Kidney (tissue), 14 donors: ENCODE results near the gene BTG1. TPM values are rescaled to one million over a fixed set of nuclear protein-coding genes. Genes with fewer than 3 reads are reported as not detected.

Source experiments
- DNase-seq, 5 donors: peaks; one replicate each; pipeline ENCODE4 v3.0.0-alpha.2; 2013 to 2020
- FAIRE-seq: peaks from 2 replicates; lab custom pipeline; 2012; peaks lifted over from hg19 to GRCh38; lab: Jason Lieb, UNC
- H3K27ac ChIP-seq, 2 donors: one replicate each; pipeline ENCODE4 v1.7.0; 2013; ENCODE audit warnings: low read depth in 2 of 2, low read length in 2 of 2, inconsistent platforms in 1 of 2
- H3K27me3 ChIP-seq: one replicate; pipeline ENCODE4 v1.7.1; 2013; ENCODE audit warnings: low read length, inconsistent platforms; ENCODE audit not compliant: control insufficient read depth, insufficient read depth
- H3K36me3 ChIP-seq, 3 donors: one replicate each; pipeline versions ENCODE4 v1.7.0 to v1.7.1; 2013; ENCODE audit warnings: low read length in 3 of 3, control low read depth in 1 of 3, inconsistent platforms in 1 of 3; ENCODE audit not compliant: insufficient read depth in 3 of 3, control insufficient read depth in 2 of 3
- H3K4me1 ChIP-seq, 3 donors: one replicate each; pipeline versions ENCODE4 v1.7.0 to v1.7.1; 2013; ENCODE audit warnings: low read length in 3 of 3, inconsistent platforms in 1 of 3, low read depth in 1 of 3; ENCODE audit not compliant: control insufficient read depth in 2 of 3, insufficient read depth in 2 of 3
- H3K4me3 ChIP-seq, 3 donors: one replicate each; pipeline versions ENCODE4 v1.7.0 to v1.8.1; 2013; ENCODE audit warnings: low read length in 3 of 3, control low read depth in 1 of 3, inconsistent platforms in 1 of 3
- H3K9ac ChIP-seq, 3 donors: one replicate each; pipeline versions ENCODE4 v1.7.0 to v1.7.1; 2013; ENCODE audit warnings: low read length in 3 of 3, control low read depth in 1 of 3, inconsistent platforms in 1 of 3
- H3K9me3 ChIP-seq, 3 donors: one replicate each; pipeline versions ENCODE4 v1.7.0 to v1.7.1; 2013; ENCODE audit warnings: low read length in 3 of 3, control low read depth in 1 of 3, inconsistent platforms in 1 of 3; ENCODE audit not compliant: control insufficient read depth in 2 of 3, insufficient read depth in 1 of 3
- CTCF ChIP-seq: IDR thresholded peaks from 3 replicates; pipeline ENCODE4 v1.5.1; 2012; ENCODE audit warnings: mild to moderate bottlenecking, moderate library complexity, borderline replicate concordance; ENCODE audit not compliant: insufficient read depth; ENCODE audit errors: extremely low read depth
- intact Hi-C: fragments of 100-400 bp; cut with DNase I; formaldehyde crosslinking; loops from one replicate; pipeline ENCODE4 v1.11.1; 2022
- polyA plus RNA-seq: library from polyadenylated mRNA; stranded (reverse); fragments of 350-450 nt; fragmentation: Illumina TruSeq; extraction: RNeasy Lipid Tissue Mini Kit (QIAGEN cat#74804); gene quantifications from one replicate; pipeline ENCODE4 v1.2.3, GENCODE V29; 2014; ENCODE audit warnings: low read depth, low replicate concordance; ENCODE audit not compliant: insufficient read depth
- total RNA-seq: library from RNA; stranded (reverse); fragmentation: NEBNext Ultra II Directional; extraction: Animal tissue kit (Norgen Biotek cat#: 25700); gene quantifications from one replicate; pipeline ENCODE4 v1.2.1, GENCODE V29; 2021
- donor health status: control.
- donor health status: control.
- donor health status: control.
- donor health status: control.
- donor health status: control.
- donor health status: DM: yes; HTN: yes; CAD: no.
- donor health status: Normal renal cell carcinoma (clear cell type).

BTG1 gene
- total and polyA plus RNA-seq, 2 donors from 2014 or later: 59.9 to 173 TPM

DNA sequence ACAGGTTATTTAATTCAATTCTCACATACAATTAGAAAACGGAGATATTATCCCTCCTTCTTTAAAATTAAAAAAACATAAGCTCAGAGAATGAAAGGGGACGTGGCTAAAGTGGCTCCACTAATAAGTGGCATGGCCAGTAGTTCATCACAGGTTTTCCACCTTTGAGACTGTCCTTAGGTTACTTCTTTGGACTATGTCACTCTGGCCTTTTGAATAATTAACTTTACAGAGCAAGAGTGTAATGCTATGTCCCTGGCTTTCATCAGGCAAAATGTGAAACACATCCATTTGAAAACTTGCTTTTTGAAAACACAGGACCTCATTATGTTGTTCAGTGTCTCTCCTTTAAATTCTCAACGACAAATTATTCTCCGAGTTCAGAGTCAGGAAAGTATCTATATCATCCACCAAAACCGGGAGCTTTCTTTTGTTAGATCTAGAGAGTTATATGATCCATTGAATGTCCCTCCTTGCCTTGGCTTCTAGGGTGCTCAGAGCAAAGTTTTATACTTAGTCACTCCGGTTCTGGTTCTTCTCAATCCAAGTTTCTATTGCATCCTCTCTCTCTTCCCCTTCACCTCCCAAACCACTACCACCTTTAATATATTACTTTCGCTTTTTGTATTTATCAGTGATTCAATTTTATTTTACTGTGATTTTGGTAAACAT lies 43.0 kb upstream of the BTG1 start:
- Histone ChIP-seq H3K27ac (no peak overlapping the region), H3K9me3 (no peaks in the 10 kb centered on the region), H3K4me1 (no peaks in the 10 kb centered on the region), H3K9ac (no peak overlapping the region), H3K4me3 (no peak overlapping the region), H3K36me3 (no peaks in the 10 kb centered on the region), H3K27me3 (no peaks in the 10 kb centered on the region)
- FAIRE-seq (peak; percentile 17), DNase-seq (peak in 1 of 5 donors; percentile 17)
- intact Hi-C loops: no loop called here
- no peak for TF ChIP-seq CTCF

DNA sequence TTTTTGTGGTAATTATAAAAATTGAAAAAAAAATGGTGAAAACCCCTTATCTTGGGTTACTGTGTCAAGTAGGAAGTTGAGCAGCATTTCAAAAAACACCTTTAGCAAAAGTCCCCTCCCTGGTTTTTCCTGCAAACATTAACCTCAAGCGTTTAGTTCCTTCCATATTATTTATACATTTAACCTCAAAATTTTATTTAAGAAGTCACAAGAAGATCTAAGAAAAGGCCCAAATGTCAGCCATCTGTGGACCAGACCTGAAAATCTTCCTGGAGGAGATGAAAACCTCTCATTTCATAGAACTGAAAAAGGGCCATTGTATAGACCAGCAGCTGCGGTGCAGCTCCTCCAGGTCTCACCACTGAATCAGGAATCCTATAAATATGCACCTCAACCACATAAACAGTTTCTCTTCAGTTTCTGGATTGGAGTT lies 40.4 kb upstream of the BTG1 start:
- Histone ChIP-seq H3K4me3 (no peak overlapping the region), H3K27ac (no peak overlapping the region), H3K4me1 (no peaks in the 10 kb centered on the region), H3K9me3 (no peaks in the 10 kb centered on the region), H3K27me3 (no peaks in the 10 kb centered on the region), H3K9ac (no peak overlapping the region), H3K36me3 (no peaks in the 10 kb centered on the region)
- intact Hi-C loops: no loop called here
- FAIRE-seq: no peak
- DNase-seq: no peak
- no peak for TF ChIP-seq CTCF

GRCh38 chr12:92185052-92185451 lies 39.4 kb upstream of the BTG1 start:
- TF ChIP-seq CTCF: no peak
- Histone ChIP-seq H3K9me3 (no peaks in the 10 kb centered on the region), H3K36me3 (no peaks in the 10 kb centered on the region), H3K27ac (no peak overlapping the region), H3K27me3 (no peaks in the 10 kb centered on the region), H3K4me1 (no peaks in the 10 kb centered on the region), H3K9ac (no peak overlapping the region), H3K4me3 (no peak overlapping the region)
- no peak for DNase-seq
- intact Hi-C loops: no loop called here
- FAIRE-seq: no peak

DNA sequence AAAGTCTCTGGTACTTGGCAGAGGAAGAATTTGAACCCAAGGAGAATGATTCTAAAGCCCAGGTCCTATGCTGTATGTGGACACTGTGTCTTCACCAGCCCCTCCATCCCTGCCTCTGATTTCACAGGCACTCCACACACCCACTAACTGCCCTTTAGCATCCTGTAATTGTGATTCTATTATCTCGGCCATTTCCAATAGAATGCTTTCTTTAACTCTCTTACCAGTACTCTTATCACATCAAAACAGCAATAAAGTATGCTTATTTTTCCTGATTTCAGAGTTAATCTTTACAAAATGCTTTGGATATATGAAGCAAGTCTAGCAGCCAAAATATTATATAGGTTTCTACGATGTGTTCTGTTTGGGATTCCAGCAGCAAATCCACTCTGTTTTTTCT lies 37.9 kb upstream of the BTG1 start:
- H3K36me3 ChIP-seq: no peaks in the 10 kb centered on the region
- H3K27ac ChIP-seq: no peak overlapping the region
- H3K27me3 ChIP-seq: no peaks in the 10 kb centered on the region
- DNase-seq: no peak
- intact Hi-C loops: no loop called here
- no peaks in the 10 kb centered on the region for H3K4me1 ChIP-seq
- H3K4me3 ChIP-seq: no peak overlapping the region
- no peaks in the 10 kb centered on the region for H3K9me3 ChIP-seq
- H3K9ac ChIP-seq: no peak overlapping the region
- TF ChIP-seq CTCF: no peak
- no peak for FAIRE-seq
